GM12878 (cell line): ENCODE measurements around the gene SGF29. TPM values are rescaled to one million over a fixed set of nuclear protein-coding genes. Genes with fewer than 3 reads are reported as not detected.

ENCODE experiments used
- EP300 ChIP-seq, 2 experiments: fragments of 150-350 bp in 1 of 2; IDR thresholded peaks; 2 replicates each; pipeline ENCODE4 v1.6.1; 2011 to 2012; ENCODE audit warnings: low read depth in 2 of 2, low read length in 2 of 2, borderline replicate concordance in 1 of 2, improper control_type of control experiment in 1 of 2, inconsistent platforms in 1 of 2; ENCODE audit not compliant: control insufficient read depth in 1 of 2
- HDAC2 ChIP-seq: fragments of 200-600 bp; sonication (generic); IDR thresholded peaks from 2 replicates; pipeline ENCODE4 v1.6.1; 2017
- NFYA ChIP-seq: IDR thresholded peaks from 2 replicates; pipeline ENCODE4 v1.6.1; 2011; ENCODE audit warnings: low read depth, mild to moderate bottlenecking, low read length, improper control_type of control experiment, borderline replicate concordance
- RELA ChIP-seq: fragments of 450-650 bp; IDR thresholded peaks from 2 replicates; pipeline ENCODE4 v1.8.0; 2014; ENCODE audit warnings: borderline replicate concordance; ENCODE audit not compliant: partially characterized antibody
- SMARCA5 ChIP-seq: fragments of 450-650 bp; IDR thresholded peaks from 2 replicates; pipeline ENCODE4 v1.6.1; 2017; ENCODE audit warnings: mild to moderate bottlenecking
- ZBED1 ChIP-seq: IDR thresholded peaks from 2 replicates; pipeline ENCODE4 v1.6.1; 2016; ENCODE audit warnings: borderline replicate concordance
- ZNF207 ChIP-seq: fragments of 450-650 bp; IDR thresholded peaks from 2 replicates; pipeline ENCODE4 v1.6.1; 2014; ENCODE audit warnings: antibody characterized with exemption, mild to moderate bottlenecking, borderline replicate concordance
- ZNF274 ChIP-seq: IDR thresholded peaks from one replicate; pipeline ENCODE4 v1.8.0; 2011; ENCODE audit not compliant: insufficient read length, insufficient read depth
- polyA plus RNA-seq, 11 experiments: library from polyadenylated mRNA; depleted of rRNA in 4 of 11; unstranded in 6 of 11; stranded (reverse) in 5 of 11; fragments of >200 nt; fragmentation: Nextera tagmentation in 4 of 11; fragmentation: Illumina TruSeq in 1 of 11; extraction: Ambion mirVana in 4 of 11; extraction: Trizol in 1 of 11; gene quantifications; 1 replicate in 1 of 11; 2 replicates in 10 of 11; pipeline versions ENCODE4 v1.2.1 to v1.2.3, GENCODE V29; 2011 to 2016; ENCODE audit warnings: inconsistent platforms in 2 of 11, missing spikeins in 2 of 11, low read depth in 1 of 11
- total RNA-seq, 4 experiments: library from RNA; depleted of rRNA in 3 of 4; stranded (reverse); fragments of >200 nt in 3 of 4; fragmentation: Illumina TruSeq in 1 of 4; extraction: Trizol in 1 of 4; gene quantifications; 2 replicates each; pipeline versions ENCODE4 v1.2.1 to v1.2.3, GENCODE V29; 2013 to 2021
- TF ChIP-seq, protein P1 (sequence below): IDR thresholded peaks from 2 replicates; pipeline ENCODE4 v1.6.1; 2011; ENCODE audit warnings: borderline replicate concordance, low read depth, mild to moderate bottlenecking, moderate library complexity, mixed read lengths, low read length; ENCODE audit not compliant: insufficient read depth; ENCODE audit errors: extremely low read length
- TF ChIP-seq, protein P2 (sequence below): fragments of 450-650 bp; IDR thresholded peaks from 2 replicates; pipeline ENCODE4 v1.6.1; 2017; ENCODE audit warnings: mild to moderate bottlenecking, moderate library complexity

SGF29 gene
- total and polyA plus RNA-seq, 10 of the 15 experiments (the other 5 are each of a cell fraction or from before 2014, with no cell fraction given) = 2.2 to 20.1 (median 12.3) TPM

- TF ChIP-seq, protein P1, sequence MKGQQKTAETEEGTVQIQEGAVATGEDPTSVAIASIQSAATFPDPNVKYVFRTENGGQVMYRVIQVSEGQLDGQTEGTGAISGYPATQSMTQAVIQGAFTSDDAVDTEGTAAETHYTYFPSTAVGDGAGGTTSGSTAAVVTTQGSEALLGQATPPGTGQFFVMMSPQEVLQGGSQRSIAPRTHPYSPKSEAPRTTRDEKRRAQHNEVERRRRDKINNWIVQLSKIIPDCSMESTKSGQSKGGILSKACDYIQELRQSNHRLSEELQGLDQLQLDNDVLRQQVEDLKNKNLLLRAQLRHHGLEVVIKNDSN = no peak
- TF ChIP-seq RELA (no peak), ZNF274 (no peak), ZNF207 (no peak), SMARCA5 (no peak), EP300 (IDR thresholded peaks at IDR 0.05; ENCODE audit: borderline replicate concordance in 1 of 2, control insufficient read depth in 1 of 2, low read depth in 2 of 2, low read length in 2 of 2) (no peak), ZBED1 (no peak), HDAC2 (no peak), NFYA (no peak)
- TF ChIP-seq, protein P2, sequence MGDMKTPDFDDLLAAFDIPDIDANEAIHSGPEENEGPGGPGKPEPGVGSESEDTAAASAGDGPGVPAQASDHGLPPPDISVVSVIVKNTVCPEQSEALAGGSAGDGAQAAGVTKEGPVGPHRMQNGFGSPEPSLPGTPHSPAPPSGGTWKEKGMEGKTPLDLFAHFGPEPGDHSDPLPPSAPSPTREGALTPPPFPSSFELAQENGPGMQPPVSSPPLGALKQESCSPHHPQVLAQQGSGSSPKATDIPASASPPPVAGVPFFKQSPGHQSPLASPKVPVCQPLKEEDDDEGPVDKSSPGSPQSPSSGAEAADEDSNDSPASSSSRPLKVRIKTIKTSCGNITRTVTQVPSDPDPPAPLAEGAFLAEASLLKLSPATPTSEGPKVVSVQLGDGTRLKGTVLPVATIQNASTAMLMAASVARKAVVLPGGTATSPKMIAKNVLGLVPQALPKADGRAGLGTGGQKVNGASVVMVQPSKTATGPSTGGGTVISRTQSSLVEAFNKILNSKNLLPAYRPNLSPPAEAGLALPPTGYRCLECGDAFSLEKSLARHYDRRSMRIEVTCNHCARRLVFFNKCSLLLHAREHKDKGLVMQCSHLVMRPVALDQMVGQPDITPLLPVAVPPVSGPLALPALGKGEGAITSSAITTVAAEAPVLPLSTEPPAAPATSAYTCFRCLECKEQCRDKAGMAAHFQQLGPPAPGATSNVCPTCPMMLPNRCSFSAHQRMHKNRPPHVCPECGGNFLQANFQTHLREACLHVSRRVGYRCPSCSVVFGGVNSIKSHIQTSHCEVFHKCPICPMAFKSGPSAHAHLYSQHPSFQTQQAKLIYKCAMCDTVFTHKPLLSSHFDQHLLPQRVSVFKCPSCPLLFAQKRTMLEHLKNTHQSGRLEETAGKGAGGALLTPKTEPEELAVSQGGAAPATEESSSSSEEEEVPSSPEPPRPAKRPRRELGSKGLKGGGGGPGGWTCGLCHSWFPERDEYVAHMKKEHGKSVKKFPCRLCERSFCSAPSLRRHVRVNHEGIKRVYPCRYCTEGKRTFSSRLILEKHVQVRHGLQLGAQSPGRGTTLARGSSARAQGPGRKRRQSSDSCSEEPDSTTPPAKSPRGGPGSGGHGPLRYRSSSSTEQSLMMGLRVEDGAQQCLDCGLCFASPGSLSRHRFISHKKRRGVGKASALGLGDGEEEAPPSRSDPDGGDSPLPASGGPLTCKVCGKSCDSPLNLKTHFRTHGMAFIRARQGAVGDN = no peak
Observed at GRCh38 chr16:28538733-28539596, 14.8 kb upstream of the SGF29 start, which contains the start of gene NUPR1 (continued).
